GM12878 (cell line): ENCODE data around the gene NFATC1. TPM values are rescaled to one million over a fixed set of nuclear protein-coding genes. Genes with fewer than 3 reads are reported as not detected.

Experiments used
- ATAC-seq: fragments of 200-7000 bp; cut with Tn5 transposase; 3 replicates; pipeline ENCODE4 v1.9.1; 2020; ENCODE audit warnings: mild to moderate bottlenecking, moderate library complexity
- BruUV-seq: library from RNA; stranded (reverse); fragments of 400-500 nt; replicated peaks from 2 replicates; lab custom pipeline; 2021; lab: Mats Ljungman, UMichigan
- CTCF ChIA-PET: fragments of 300-600 bp; sonication (Branson Sonifier 250); formaldehyde crosslinking; extraction: SDS; loops from one replicate; lab custom pipeline; 2021; ENCODE audit warnings: inconsistent platforms; lab: Yijun Ruan, JAX
- POLR2A ChIA-PET: fragments of 350-600 bp; formaldehyde crosslinking; extraction: SDS; loops from one replicate; lab custom pipeline; 2021; ENCODE audit warnings: inconsistent platforms; lab: Charles Lee
- RAD21 ChIA-PET: fragments of 300-600 bp; sonication (Branson Sonifier 250); formaldehyde crosslinking; loops from one replicate; lab custom pipeline; 2023; ENCODE audit warnings: antibody characterized with exemption; ENCODE audit not compliant: unreplicated experiment; lab: Charles Lee
- SMC1A ChIA-PET: fragments of 300-600 bp; sonication (Branson Sonifier 250); formaldehyde crosslinking; loops from one replicate; lab custom pipeline; 2023; ENCODE audit not compliant: unreplicated experiment, uncharacterized antibody; lab: Charles Lee
- DNase-seq: peaks from one replicate; pipeline ENCODE4 v3.0.0-alpha.2; 2011; ENCODE audit warnings: low read depth, low spot score
- FAIRE-seq: peaks from 3 replicates; lab custom pipeline; 2011; peaks lifted over from hg19 to GRCh38; lab: Jason Lieb, UNC
- H2AFZ ChIP-seq: 2 replicates; pipeline ENCODE4 v1.6.0; 2011; ENCODE audit warnings: low read depth, low read length, control low read depth; ENCODE audit not compliant: control insufficient read depth
- H3K27ac ChIP-seq: 2 replicates; pipeline ENCODE4 v1.5.1; 2011; ENCODE audit warnings: control low read depth; ENCODE audit not compliant: control insufficient read depth, insufficient read depth
- H3K27me3 ChIP-seq, 2 experiments: replicated peaks in 1 of 2; 2 replicates each; pipeline versions ENCODE4 v1.6.0 to v1.6.1; 2011; ENCODE audit warnings: low read length in 1 of 2; ENCODE audit not compliant: control insufficient read depth in 2 of 2, insufficient read depth in 2 of 2
- H3K36me3 ChIP-seq, 2 experiments: 2 replicates each; pipeline ENCODE4 v1.5.1; 2011; ENCODE audit warnings: low read length in 1 of 2; ENCODE audit not compliant: control insufficient read depth in 2 of 2, insufficient read depth in 2 of 2
- H3K4me1 ChIP-seq: 2 replicates; pipeline ENCODE4 v1.6.1; 2011; ENCODE audit warnings: mild to moderate bottlenecking, low read length, moderate library complexity, mixed read lengths; ENCODE audit not compliant: control insufficient read depth, insufficient read depth
- H3K4me2 ChIP-seq: 2 replicates; pipeline ENCODE4 v1.6.0; 2011; ENCODE audit warnings: control low read depth; ENCODE audit not compliant: control insufficient read depth, insufficient read depth
- H3K4me3 ChIP-seq: fragments of 200-600 bp; sonication (generic); 2 replicates; pipeline ENCODE4 v1.5.1; 2016
- H3K79me2 ChIP-seq: 2 replicates; pipeline ENCODE4 v1.6.0; 2011; ENCODE audit warnings: low read length; ENCODE audit not compliant: control insufficient read depth, insufficient read depth
- H3K9ac ChIP-seq: 2 replicates; pipeline ENCODE4 v1.8.0; 2011; ENCODE audit warnings: low read length, control low read depth, mixed read lengths; ENCODE audit not compliant: control insufficient read depth, insufficient read depth
- H3K9me3 ChIP-seq: replicated peaks from 3 replicates; pipeline ENCODE4 v1.5.1; 2011; ENCODE audit warnings: mild to moderate bottlenecking, low read length; ENCODE audit not compliant: control insufficient read depth, insufficient read depth
- H4K20me1 ChIP-seq: 2 replicates; pipeline ENCODE4 v1.6.0; 2011; ENCODE audit not compliant: control insufficient read depth, insufficient read depth
- E2F8 ChIP-seq: fragments of 450-650 bp; IDR thresholded peaks from 2 replicates; pipeline ENCODE4 v1.6.1; 2018; ENCODE audit warnings: mild to moderate bottlenecking, low read depth, moderate library complexity; ENCODE audit not compliant: partially characterized antibody
- MTA2 ChIP-seq: fragments of 450-650 bp; IDR thresholded peaks from 2 replicates; pipeline ENCODE4 v1.6.1; 2016; ENCODE audit warnings: low read depth, mild to moderate bottlenecking, moderate library complexity
- RELB ChIP-seq: fragments of 450-650 bp; IDR thresholded peaks from 2 replicates; pipeline ENCODE4 v1.6.1; 2017; ENCODE audit warnings: low read depth, mild to moderate bottlenecking, moderate library complexity
- SMAD1 ChIP-seq: fragments of 450-650 bp; IDR thresholded peaks from 2 replicates; pipeline ENCODE4 v1.6.1; 2018; ENCODE audit warnings: mild to moderate bottlenecking, low read depth; ENCODE audit not compliant: partially characterized antibody
- ZSCAN29 ChIP-seq: fragments of 450-650 bp; IDR thresholded peaks from 2 replicates; pipeline ENCODE4 v1.6.1; 2017; ENCODE audit warnings: mild to moderate bottlenecking, moderate library complexity
- WGBS: methylation state at CpG from one replicate; pipeline ENCODE4 v1.1.6; 2016; ENCODE audit warnings: low lambda C conversion rate; ENCODE audit not compliant: insufficient replicate concordance, insufficient coverage; ENCODE audit errors: missing lambda C conversion rate; 5-methylcytosine and 5-hydroxymethylcytosine counted together
- in situ Hi-C: fragments of 300-500 bp; cut with MboI; formaldehyde crosslinking; loops from 9 replicates; pipeline ENCODE4 v1.14.3; 2018; ENCODE audit warnings: mixed read lengths
- intact Hi-C: fragments of 100-400 bp; cut with micrococcal nuclease; formaldehyde crosslinking; loops from one replicate; pipeline ENCODE4 v1.14.2; 2022; ENCODE audit not compliant: unreplicated experiment
- polyA plus RNA-seq, 11 experiments: library from polyadenylated mRNA; depleted of rRNA in 4 of 11; unstranded in 6 of 11; stranded (reverse) in 5 of 11; fragments of >200 nt; fragmentation: Nextera tagmentation in 4 of 11; fragmentation: Illumina TruSeq in 1 of 11; extraction: Ambion mirVana in 4 of 11; extraction: Trizol in 1 of 11; gene quantifications; 1 replicate in 1 of 11; 2 replicates in 10 of 11; pipeline versions ENCODE4 v1.2.1 to v1.2.3, GENCODE V29; 2011 to 2016; ENCODE audit warnings: inconsistent platforms in 2 of 11, missing spikeins in 2 of 11, low read depth in 1 of 11
- total RNA-seq, 4 experiments: library from RNA; depleted of rRNA in 3 of 4; stranded (reverse); fragments of >200 nt in 3 of 4; fragmentation: Illumina TruSeq in 1 of 4; extraction: Trizol in 1 of 4; gene quantifications; 2 replicates each; pipeline versions ENCODE4 v1.2.1 to v1.2.3, GENCODE V29; 2013 to 2021

NFATC1 gene
- total and polyA plus RNA-seq, 10 of the 15 experiments (the other 5 are each of a cell fraction or from before 2014, with no cell fraction given) = 0.84 to 20.8 (median 5.1) TPM

- in situ Hi-C loops = no loop called here
Measured at GRCh38 chr18:79385708-79386341, 9.9 kb upstream of the NFATC1 start.

More at GRCh38 chr18:79385708-79386341, 9.9 kb upstream of the NFATC1 start:
- ChIA-PET POLR2A (no interaction called here), SMC1A (interaction anchor here (0.6 to 0.7 kb wide), 2 partner anchors 11 to 257 kb away, joined by 3 read pairs; no protein-coding TSS in a partner anchor), RAD21 (interaction anchor here (0.8 kb wide), 1 partner anchor 254 kb away, joined by 3 read pairs; no protein-coding TSS in a partner anchor), CTCF (interaction anchor here (0.8 kb wide), 1 partner anchor 259 kb away, joined by 3 read pairs; no protein-coding TSS in a partner anchor)
- Histone ChIP-seq H2AFZ (no peak overlapping the region), H3K4me2 (no peak overlapping the region), H3K4me1 (no peaks in the 10 kb centered on the region), H3K27ac (no peak overlapping the region), H3K79me2 (no peaks in the 10 kb centered on the region), H4K20me1 (no peaks in the 10 kb centered on the region)
- ATAC-seq = no peak
- intact Hi-C loops = no loop called here
- FAIRE-seq = no peak
- no peak for TF ChIP-seq SMAD1
- no peak for TF ChIP-seq MTA2
- TF ChIP-seq E2F8 = no peak
- TF ChIP-seq RELB = no peak
- TF ChIP-seq ZSCAN29 = no peak
- TF ChIP-seq, all 136 proteins: peak for 0
- Histone ChIP-seq H3K9ac (no peak overlapping the region), H3K27me3 (no peaks in the 10 kb centered on the region), H3K4me3 (no peak overlapping the region), H3K9me3 (no peaks in the 10 kb centered on the region), H3K36me3 (no peaks in the 10 kb centered on the region)
- no TSS peak for BruUV-seq
- DNase-seq = no peak
- WGBS = 44% methylated on average over 19 of the region's 21 CpGs
